Measurements from ENCODE around the gene RRM2. TPM values are rescaled to one million over a fixed set of nuclear protein-coding genes. Genes with fewer than 3 reads are reported as not detected.

Gene RRM2
- polyA plus RNA-seq, 1 donor (not counting 4 experiments of a cell fraction or from before 2014, with no cell fraction given), result 25.7 TPM

DNA sequence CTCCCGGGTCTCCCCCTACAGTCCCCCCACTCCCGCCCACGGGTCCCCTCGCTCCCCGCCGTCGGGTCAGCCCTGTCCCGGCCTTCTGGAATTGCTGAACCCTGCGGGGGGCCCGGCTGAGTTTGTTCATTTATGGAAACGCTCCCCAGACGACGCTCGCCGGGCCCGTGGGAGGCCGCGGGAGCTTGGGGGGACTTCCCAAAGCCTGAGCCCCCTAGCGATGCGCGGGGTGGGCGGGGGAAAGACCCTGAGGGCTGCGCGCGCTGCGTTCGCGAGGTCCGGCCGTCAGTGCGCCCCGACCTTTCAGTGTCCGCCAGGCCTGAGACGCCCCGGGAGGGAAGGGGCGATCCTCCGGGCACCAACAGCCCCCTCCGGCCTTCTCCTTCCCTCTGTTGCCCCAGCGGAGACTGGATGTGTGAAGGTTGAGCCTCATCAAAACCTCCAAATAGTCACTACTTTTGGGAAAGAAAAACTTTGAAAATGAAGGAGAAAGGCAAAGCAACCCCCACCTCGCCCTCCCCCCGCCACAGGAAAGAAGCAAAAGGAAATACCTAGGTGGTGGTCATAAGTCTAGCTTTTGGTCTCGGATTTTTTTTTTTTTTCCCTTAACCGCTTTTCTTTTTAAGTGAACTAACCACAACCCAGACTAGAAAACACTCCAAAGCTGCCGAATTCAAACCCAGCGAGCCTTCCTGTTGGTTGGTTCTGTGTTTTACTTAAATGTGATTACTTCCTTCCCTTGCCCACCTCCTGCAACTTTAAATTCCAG lies 41.8 kb upstream of the RRM2 start:
- H3K36me3 ChIP-seq (ENCODE audit: control insufficient read depth in 2 of 2, extremely low read depth in 1 of 2, insufficient read depth in 2 of 2, low read length in 2 of 2), result no peaks in the 10 kb centered on the region
- H3K27me3 ChIP-seq (ENCODE audit: control insufficient read depth, extremely low read depth, insufficient read depth, low read length), result peaks cover 64% of the 10 kb centered on the region
- H3K79me2 ChIP-seq (ENCODE audit: control insufficient read depth, insufficient read depth, low read length), result no peaks in the 10 kb centered on the region
- H3K9me3 ChIP-seq (ENCODE audit: control insufficient read depth, low read depth, low read length), result no peaks in the 10 kb centered on the region
- FAIRE-seq (no peak), DNase-seq (ENCODE audit: low read depth, low spot score) (no peak)
- H3K4me1 ChIP-seq (ENCODE audit: control insufficient read depth, extremely low read depth, insufficient read depth, low read length), result no peaks in the 10 kb centered on the region
- no peak overlapping the region for H3K27ac ChIP-seq (ENCODE audit: control insufficient read depth, insufficient read depth, low read length)
- no peak overlapping the region for H2AFZ ChIP-seq (ENCODE audit: control insufficient read depth, low read length)
- TF ChIP-seq EZH2 (IDR thresholded peaks at IDR 0.05; ENCODE audit: low read length) (peak; percentile 75), CTCF (optimal IDR thresholded peaks at IDR 0.05 in 1 of 3, IDR thresholded peaks at IDR 0.05 in 1 of 3, conservative IDR thresholded peaks at IDR 0.05 in 1 of 3; ENCODE audit: extremely low read depth in 1 of 3, insufficient read depth in 2 of 3, low read length in 3 of 3) (no peak)
- no peaks in the 10 kb centered on the region for H4K20me1 ChIP-seq (ENCODE audit: control insufficient read depth, extremely low read depth, insufficient read depth, low read length)
- H3K9me1 ChIP-seq (ENCODE audit: control insufficient read depth, extremely low read depth, insufficient read depth, low read length), result no peaks in the 10 kb centered on the region
- no peak overlapping the region for H3K9ac ChIP-seq (ENCODE audit: control insufficient read depth, extremely low read depth, insufficient read depth, low read length)
- no peak overlapping the region for H3K4me3 ChIP-seq (ENCODE audit: control insufficient read depth in 2 of 3, extremely low read depth in 1 of 3, insufficient read depth in 2 of 3, low read depth in 1 of 3, low read length in 3 of 3)
- dilution Hi-C loops (cut with MboI; ENCODE audit: extremely low pct_ligation_motif_present, low sequenced_read_pairs), result no loop called here
- H3K4me2 ChIP-seq (ENCODE audit: control insufficient read depth, extremely low read depth, insufficient read depth, low read depth, low read length), result peak overlapping the region; percentile 10

GRCh38 chr2:10083046-10083445 lies 39.5 kb upstream of the RRM2 start:
- no peak overlapping the region for H3K4me2 ChIP-seq (ENCODE audit: control insufficient read depth, extremely low read depth, insufficient read depth, low read depth, low read length)
- H4K20me1 ChIP-seq (ENCODE audit: control insufficient read depth, extremely low read depth, insufficient read depth, low read length), result no peaks in the 10 kb centered on the region
- no peak overlapping the region for H3K27ac ChIP-seq (ENCODE audit: control insufficient read depth, insufficient read depth, low read length)
- FAIRE-seq (no peak), DNase-seq (ENCODE audit: low read depth, low spot score) (no peak)
- no peaks in the 10 kb centered on the region for H3K79me2 ChIP-seq (ENCODE audit: control insufficient read depth, insufficient read depth, low read length)
- TF ChIP-seq EZH2 (IDR thresholded peaks at IDR 0.05; ENCODE audit: low read length) (no peak), CTCF (optimal IDR thresholded peaks at IDR 0.05 in 1 of 3, IDR thresholded peaks at IDR 0.05 in 1 of 3, conservative IDR thresholded peaks at IDR 0.05 in 1 of 3; ENCODE audit: extremely low read depth in 1 of 3, insufficient read depth in 2 of 3, low read length in 3 of 3) (no peak)
- dilution Hi-C loops (cut with MboI; ENCODE audit: extremely low pct_ligation_motif_present, low sequenced_read_pairs), result no loop called here
- H3K36me3 ChIP-seq (ENCODE audit: control insufficient read depth in 2 of 2, extremely low read depth in 1 of 2, insufficient read depth in 2 of 2, low read length in 2 of 2), result no peaks in the 10 kb centered on the region
- no peak overlapping the region for H3K4me3 ChIP-seq (ENCODE audit: control insufficient read depth in 2 of 3, extremely low read depth in 1 of 3, insufficient read depth in 2 of 3, low read depth in 1 of 3, low read length in 3 of 3)
- no peaks in the 10 kb centered on the region for H3K9me1 ChIP-seq (ENCODE audit: control insufficient read depth, extremely low read depth, insufficient read depth, low read length)
- no peak overlapping the region for H3K9ac ChIP-seq (ENCODE audit: control insufficient read depth, extremely low read depth, insufficient read depth, low read length)
- H3K27me3 ChIP-seq (ENCODE audit: control insufficient read depth, extremely low read depth, insufficient read depth, low read length), result peaks cover 52% of the 10 kb centered on the region
- no peaks in the 10 kb centered on the region for H3K4me1 ChIP-seq (ENCODE audit: control insufficient read depth, extremely low read depth, insufficient read depth, low read length)
- no peaks in the 10 kb centered on the region for H3K9me3 ChIP-seq (ENCODE audit: control insufficient read depth, low read depth, low read length)
- no peak overlapping the region for H2AFZ ChIP-seq (ENCODE audit: control insufficient read depth, low read length)
